Stimulated activated naive CD8-positive, alpha-beta T cell treated with anti-CD3 and anti-CD28 coated beads, Interleukin-15, amount 100 ng/mL, for 72 hours (primary cell): ENCODE results near the gene ADAMTS13.
"Not testable (repeated sequence)": the region's sequence is repeated elsewhere in the genome, so short reads cannot be mapped to it uniquely, and the experiment has no call there.

ENCODE experiments used
- ATAC-seq: fragments of 150-1000 bp; cut with Tn5 transposase; 2 replicates; pipeline ENCODE4 v1.10.0; 2021; ENCODE audit warnings: mild to moderate bottlenecking, moderate library complexity
- DNase-seq, 2 donors: peaks; one replicate each; pipeline ENCODE4 v3.0.0; 2021 to 2022
- H3K27ac Mint-ChIP-seq, 2 donors: one replicate each; pipeline ENCODE4 v1.8.0; 2022; ENCODE audit warnings: mild to moderate bottlenecking in 2 of 2, mixed read lengths in 2 of 2, moderate library complexity in 2 of 2
- H3K27me3 Mint-ChIP-seq: one replicate; pipeline ENCODE4 v1.8.0; 2022; ENCODE audit warnings: mixed read lengths
- H3K4me1 Mint-ChIP-seq: one replicate; pipeline ENCODE4 v1.8.0; 2022; ENCODE audit warnings: mild to moderate bottlenecking, mixed read lengths
- H3K4me3 Mint-ChIP-seq, 2 donors: one replicate each; pipeline ENCODE4 v1.8.0; 2022; ENCODE audit warnings: mild to moderate bottlenecking in 2 of 2, mixed read lengths in 2 of 2, moderate library complexity in 1 of 2
- H3K9me3 Mint-ChIP-seq, 2 donors: one replicate each; pipeline ENCODE4 v1.8.0; 2022; ENCODE audit warnings: mixed read lengths in 2 of 2

Gene ADAMTS13

GRCh38 chr9:133386338-133386737 is 35.8 kb upstream of the ADAMTS13 start:
- no peaks in the 10 kb centered on the region for H3K4me1 Mint-ChIP-seq
- H3K27me3 Mint-ChIP-seq, result peaks cover 20% of the 10 kb centered on the region
- no peak for DNase-seq

GRCh38 chr9:133387680-133388079 is 34.5 kb upstream of the ADAMTS13 start:
- DNase-seq, result no peak
- no peak for ATAC-seq
- peaks cover 20% of the 10 kb centered on the region for H3K27me3 Mint-ChIP-seq
- no peaks in the 10 kb centered on the region for H3K9me3 Mint-ChIP-seq
- H3K27ac Mint-ChIP-seq, result no peak overlapping the region
- no peaks in the 10 kb centered on the region for H3K4me1 Mint-ChIP-seq
- no peak overlapping the region for H3K4me3 Mint-ChIP-seq

More at GRCh38 chr9:133386338-133386737, 35.8 kb upstream of the ADAMTS13 start:
- no peak for ATAC-seq
- no peak overlapping the region for H3K4me3 Mint-ChIP-seq
- H3K9me3 Mint-ChIP-seq, result no peaks in the 10 kb centered on the region
- no peak overlapping the region for H3K27ac Mint-ChIP-seq

DNA sequence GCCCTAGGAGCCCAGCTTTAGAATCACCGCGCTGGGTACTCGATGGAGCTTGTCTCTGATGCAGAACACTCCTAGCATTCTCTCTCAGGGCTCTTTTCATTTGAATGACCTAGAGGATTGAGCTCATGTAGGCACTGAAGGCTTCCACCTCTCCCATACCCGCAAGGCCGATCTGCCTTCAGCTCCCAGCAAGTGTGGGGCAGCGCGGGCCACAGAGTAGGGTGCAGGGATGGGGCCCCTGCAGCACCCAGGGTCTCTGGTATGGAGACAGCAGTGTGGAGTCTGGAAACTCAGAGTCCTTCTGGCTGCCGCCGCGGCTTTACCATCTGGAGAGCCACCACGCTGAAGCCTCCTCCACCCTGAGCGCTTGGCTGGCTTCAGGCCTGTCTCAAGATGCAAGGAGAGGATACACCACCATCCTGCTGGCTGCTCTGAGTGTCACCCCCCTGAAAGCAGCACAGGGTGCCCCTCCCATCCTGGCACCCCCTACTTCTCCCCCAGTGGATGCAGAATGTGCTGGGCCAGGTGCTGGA is 33.1 kb upstream of the ADAMTS13 start:
- Mint-ChIP-seq H3K9me3 (no peaks in the 10 kb centered on the region), H3K27me3 (peaks cover 22% of the 10 kb centered on the region), H3K4me1 (no peaks in the 10 kb centered on the region), H3K4me3 (no peak overlapping the region), H3K27ac (no peak overlapping the region)
- no peak for ATAC-seq
- no peak for DNase-seq

DNA sequence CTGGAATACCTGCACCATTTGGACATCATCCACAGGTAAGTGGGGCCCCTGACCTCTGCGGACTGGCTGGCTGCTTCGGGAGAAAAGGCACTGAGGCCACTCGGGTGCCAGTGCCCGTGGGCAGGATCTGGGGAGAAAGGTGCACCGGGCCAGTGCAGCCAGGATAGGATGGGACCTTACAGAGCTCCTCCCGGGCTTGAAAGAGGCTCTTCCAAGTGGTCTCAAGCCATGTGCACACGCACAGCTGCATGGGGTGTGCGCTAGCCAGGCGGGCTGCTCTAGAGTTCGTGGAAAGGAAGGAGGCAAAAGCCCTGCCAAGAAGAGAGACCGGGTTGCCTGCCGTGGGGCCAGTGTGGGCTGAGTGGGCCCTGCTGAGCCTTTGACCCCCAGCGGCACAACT is 32.6 kb upstream of the ADAMTS13 start:
- no peak for DNase-seq
- H3K9me3 Mint-ChIP-seq, result no peaks in the 10 kb centered on the region
- H3K4me3 Mint-ChIP-seq, result no peak overlapping the region
- H3K27me3 Mint-ChIP-seq, result peaks cover 26% of the 10 kb centered on the region
- no peak for ATAC-seq
- H3K4me1 Mint-ChIP-seq, result no peaks in the 10 kb centered on the region
- H3K27ac Mint-ChIP-seq, result no peak overlapping the region

- Mint-ChIP-seq H3K4me1 (no peaks in the 10 kb centered on the region), H3K9me3 (no peaks in the 10 kb centered on the region), H3K27ac (peak overlapping the region in 1 of 2 donors; percentile 74), H3K27me3 (peaks cover 32% of the 10 kb centered on the region), H3K4me3 (no peak overlapping the region)
- DNase-seq (no peak), ATAC-seq (no peak)
Measured at GRCh38 chr9:133390713-133391112, 31.5 kb upstream of the ADAMTS13 start.

DNA sequence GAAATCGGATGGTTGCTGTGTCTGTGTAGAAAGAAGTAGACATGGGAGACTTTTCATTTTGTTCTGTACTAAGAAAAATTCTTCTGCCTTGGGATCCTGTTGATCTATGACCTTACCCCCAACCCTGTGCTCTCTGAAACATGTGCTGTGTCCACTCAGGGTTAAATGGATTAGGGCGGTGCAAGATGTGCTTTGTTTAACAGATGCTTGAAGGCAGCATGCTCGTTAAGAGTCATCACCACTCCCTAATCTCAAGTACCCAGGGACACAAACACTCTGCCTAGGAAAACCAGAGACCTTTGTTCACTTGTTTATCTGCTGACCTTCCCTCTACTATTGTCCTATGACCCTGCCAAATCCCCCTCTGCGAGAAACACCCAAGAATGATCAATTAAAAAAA is 30.7 kb upstream of the ADAMTS13 start:
- H3K4me3 Mint-ChIP-seq, DNase-seq, H3K9me3 Mint-ChIP-seq, H3K27ac Mint-ChIP-seq, H3K4me1 Mint-ChIP-seq, ATAC-seq: not testable (repeated sequence)
- H3K27me3 Mint-ChIP-seq, result peaks cover 32% of the 10 kb centered on the region

- H3K4me3 Mint-ChIP-seq, H3K9me3 Mint-ChIP-seq, ATAC-seq, H3K27ac Mint-ChIP-seq, H3K4me1 Mint-ChIP-seq, DNase-seq: not testable (repeated sequence)
- peaks cover 32% of the 10 kb centered on the region for H3K27me3 Mint-ChIP-seq
Measured at GRCh38 chr9:133392308-133392707, 29.9 kb upstream of the ADAMTS13 start.

DNA sequence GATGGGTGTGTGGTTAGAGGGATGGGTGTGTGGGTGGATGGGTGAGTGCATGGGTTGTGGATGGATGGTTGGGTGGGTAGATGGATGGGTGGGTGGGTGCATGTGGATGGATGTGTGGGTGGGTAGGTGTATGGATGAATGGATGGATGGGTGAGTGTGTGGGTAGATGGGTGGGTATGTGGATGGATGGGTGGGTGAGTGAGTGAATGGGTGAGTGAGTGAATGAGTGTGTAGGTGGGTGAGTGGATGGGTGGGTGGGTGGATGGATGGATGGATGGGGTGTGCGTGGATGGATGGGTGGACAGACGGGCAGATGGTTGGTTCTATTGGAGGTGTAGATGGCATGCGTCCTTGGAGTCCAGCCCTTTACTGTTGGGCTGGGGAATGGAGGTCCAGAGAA is 28.8 kb upstream of the ADAMTS13 start:
- DNase-seq, result no peak
- no peak overlapping the region for H3K27ac Mint-ChIP-seq
- no peak overlapping the region for H3K4me3 Mint-ChIP-seq
- H3K4me1 Mint-ChIP-seq, result no peaks in the 10 kb centered on the region
- H3K9me3 Mint-ChIP-seq, result no peaks in the 10 kb centered on the region
- H3K27me3 Mint-ChIP-seq, result peaks cover 32% of the 10 kb centered on the region
- ATAC-seq, result peak; percentile 27

DNA sequence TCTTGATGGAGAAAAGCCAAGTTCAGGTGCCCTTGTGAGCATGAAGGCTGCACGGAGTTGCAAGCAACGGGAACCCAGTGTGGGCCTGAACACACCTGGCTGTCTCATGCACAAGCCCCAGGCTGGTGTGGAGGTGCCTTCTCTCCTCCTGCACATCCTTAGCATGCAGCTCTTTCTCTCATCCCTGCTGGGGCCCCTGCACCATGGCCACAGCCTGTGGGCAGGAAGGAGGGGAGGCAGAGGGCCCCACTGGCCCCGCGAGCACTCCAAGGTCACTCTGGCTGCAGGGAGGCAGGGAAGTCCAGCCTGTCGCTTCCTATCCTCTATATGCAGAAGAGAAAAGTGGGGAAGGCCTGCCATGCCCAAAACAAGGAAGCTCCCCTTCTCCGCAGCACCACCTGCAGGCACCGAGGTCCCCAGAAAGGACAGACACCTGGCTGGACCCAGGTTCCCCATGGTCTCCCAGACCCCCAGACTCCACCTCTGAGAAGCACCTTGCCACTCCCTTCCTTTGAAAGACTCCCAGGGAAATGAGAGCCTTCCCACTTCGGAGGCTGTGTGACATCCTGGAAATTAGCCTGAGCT is 27.4 kb upstream of the ADAMTS13 start:
- H3K27me3 Mint-ChIP-seq, result peaks cover 26% of the 10 kb centered on the region
- H3K4me1 Mint-ChIP-seq, result no peaks in the 10 kb centered on the region
- H3K4me3 Mint-ChIP-seq, result no peak overlapping the region
- H3K27ac Mint-ChIP-seq, result peak overlapping the region in 1 of 2 donors; percentile 85
- ATAC-seq, result no peak
- no peak for DNase-seq
- H3K9me3 Mint-ChIP-seq, result no peaks in the 10 kb centered on the region

- Mint-ChIP-seq H3K27me3 (peaks cover 12% of the 10 kb centered on the region), H3K4me3 (no peak overlapping the region), H3K9me3 (no peaks in the 10 kb centered on the region), H3K27ac (no peak overlapping the region), H3K4me1 (no peaks in the 10 kb centered on the region)
- peak; percentile 37 for ATAC-seq
- no peak for DNase-seq
Measured at GRCh38 chr9:133396952-133397351, 25.2 kb upstream of the ADAMTS13 start.

DNA sequence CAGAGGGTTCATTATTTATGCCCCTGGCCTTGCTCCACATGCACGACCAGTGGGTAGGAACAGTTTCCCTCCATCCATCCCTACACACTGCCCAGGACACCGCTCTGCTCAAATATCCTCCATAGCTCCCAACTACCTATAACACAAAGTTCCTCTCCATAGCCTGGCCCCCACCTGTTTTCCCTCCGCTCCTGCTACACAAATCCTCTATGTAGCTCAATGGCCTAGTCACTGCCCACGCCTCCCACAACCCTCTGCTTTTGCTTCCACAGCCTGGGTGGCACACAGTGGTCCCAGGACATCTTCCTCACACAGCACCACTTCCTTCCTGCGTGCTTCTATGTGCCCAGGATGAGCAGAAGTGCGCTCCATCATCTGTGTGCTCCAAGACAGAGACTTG is 24.8 kb upstream of the ADAMTS13 start:
- H3K27me3 Mint-ChIP-seq, result peaks cover 12% of the 10 kb centered on the region

DNA sequence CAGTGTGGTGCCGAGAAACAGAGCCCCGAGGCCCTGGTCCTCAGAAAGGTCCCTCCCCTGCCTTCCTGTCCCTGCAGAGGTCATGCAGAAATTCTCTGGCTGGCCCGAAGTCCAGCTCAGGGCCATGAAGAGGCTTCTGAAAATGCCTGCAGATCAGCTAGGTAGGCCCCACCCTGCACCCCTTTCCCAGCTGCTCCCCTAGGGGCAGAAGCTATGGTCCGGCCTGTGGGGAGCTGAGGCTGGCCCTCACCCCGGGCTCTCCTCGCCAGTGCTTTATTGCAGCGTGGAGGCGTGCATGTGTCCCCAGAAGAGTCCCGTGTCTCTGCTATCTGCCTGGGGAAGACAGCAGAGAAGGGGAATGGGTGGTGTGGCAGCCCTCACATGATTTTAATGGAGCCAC is 24.3 kb upstream of the ADAMTS13 start:
- Mint-ChIP-seq H3K4me1 (no peaks in the 10 kb centered on the region), H3K27ac (no peak overlapping the region), H3K27me3 (peaks cover 12% of the 10 kb centered on the region), H3K9me3 (no peaks in the 10 kb centered on the region), H3K4me3 (no peak overlapping the region)
- ATAC-seq (no peak), DNase-seq (no peak)

More for the DNA sequence above, 24.8 kb upstream of the ADAMTS13 start:
- ATAC-seq (no peak), DNase-seq (no peak)
- H3K4me3 Mint-ChIP-seq, result no peak overlapping the region
- no peaks in the 10 kb centered on the region for H3K4me1 Mint-ChIP-seq
- no peaks in the 10 kb centered on the region for H3K9me3 Mint-ChIP-seq
- no peak overlapping the region for H3K27ac Mint-ChIP-seq

DNA sequence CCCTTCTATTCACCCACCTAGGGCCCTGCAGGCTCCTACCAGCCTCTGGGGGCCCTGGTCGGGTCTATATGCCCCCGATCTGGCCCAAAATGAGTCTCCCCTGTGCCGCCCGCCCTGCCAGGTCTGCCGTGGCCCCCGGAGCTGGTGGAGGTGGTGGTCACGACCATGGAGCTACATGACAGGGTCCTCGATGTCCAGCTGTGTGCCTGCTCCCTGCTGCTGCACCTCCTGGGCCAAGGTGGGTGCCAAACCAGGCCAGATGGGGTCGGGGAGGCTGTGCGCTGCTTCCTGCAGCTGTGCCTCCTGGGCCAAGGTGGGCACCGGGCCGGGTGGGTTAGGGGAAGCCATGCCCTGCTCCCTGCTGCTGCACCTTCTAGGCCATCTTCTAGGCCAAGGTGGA is 21.9 kb upstream of the ADAMTS13 start:
- ATAC-seq (no peak), DNase-seq (no peak)
- Mint-ChIP-seq H3K4me1 (peaks cover 8% of the 10 kb centered on the region), H3K27ac (no peak overlapping the region), H3K9me3 (no peaks in the 10 kb centered on the region), H3K4me3 (no peak overlapping the region), H3K27me3 (no peaks in the 10 kb centered on the region)

DNA sequence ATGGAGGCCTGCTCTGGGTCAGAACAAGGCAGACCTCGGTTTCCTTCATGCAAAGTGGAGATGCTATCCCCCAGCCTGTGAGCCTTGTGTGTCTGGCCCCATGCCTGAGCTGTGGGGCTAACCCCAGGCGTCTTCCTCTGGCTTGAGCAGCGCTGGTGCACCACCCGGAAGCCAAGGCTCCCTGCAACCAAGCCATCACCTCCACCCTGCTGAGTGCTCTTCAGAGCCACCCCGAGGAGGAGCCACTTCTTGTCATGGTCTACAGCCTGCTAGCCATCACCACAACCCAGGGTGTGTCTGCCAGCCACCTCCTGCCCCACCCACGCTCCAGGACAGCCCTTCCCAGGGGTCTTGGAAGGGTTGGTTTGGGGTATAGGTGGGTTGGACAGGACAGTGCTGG is 20.6 kb upstream of the ADAMTS13 start:
- ATAC-seq, result no peak
- Mint-ChIP-seq H3K4me1 (peaks cover 21% of the 10 kb centered on the region), H3K27me3 (no peaks in the 10 kb centered on the region), H3K4me3 (no peak overlapping the region), H3K9me3 (no peaks in the 10 kb centered on the region), H3K27ac (no peak overlapping the region)
- no peak for DNase-seq

GRCh38 chr9:133402689-133403088 is 19.5 kb upstream of the ADAMTS13 start:
- DNase-seq (no peak), ATAC-seq (no peak)
- peaks cover 32% of the 10 kb centered on the region for H3K4me1 Mint-ChIP-seq
- no peak overlapping the region for H3K4me3 Mint-ChIP-seq
- no peaks in the 10 kb centered on the region for H3K27me3 Mint-ChIP-seq
- H3K27ac Mint-ChIP-seq, result no peak overlapping the region
- H3K9me3 Mint-ChIP-seq, result no peaks in the 10 kb centered on the region

GRCh38 chr9:133403766-133404453 is 18.3 kb upstream of the ADAMTS13 start:
- H3K27ac Mint-ChIP-seq, result no peak overlapping the region
- peak; percentile 70 for ATAC-seq

More at GRCh38 chr9:133403766-133404453, 18.3 kb upstream of the ADAMTS13 start:
- Mint-ChIP-seq H3K27me3 (no peaks in the 10 kb centered on the region), H3K4me1 (peaks cover 35% of the 10 kb centered on the region), H3K4me3 (no peak overlapping the region), H3K9me3 (no peaks in the 10 kb centered on the region)
- DNase-seq, result peak; percentile 53 to 68
